Measurements from ENCODE around the gene STX8. TPM values are rescaled to one million over a fixed set of nuclear protein-coding genes. Genes with fewer than 3 reads are reported as not detected.
"Not testable (repeated sequence)": the region's sequence is repeated elsewhere in the genome, so short reads cannot be mapped to it uniquely, and the experiment has no call there.

Gene STX8
- polyA plus RNA-seq, 4 donors, result 60.9 to 75.6 (median 68.2) TPM

- not testable (repeated sequence) for DNase-seq (ENCODE audit: low read depth in 4 of 4, low spot score in 3 of 4)
Measured at GRCh38 chr17:9447298-9447697, 128.3 kb downstream of the STX8 start.

GRCh38 chr17:9446528-9446927, 129.1 kb downstream of the STX8 start:
- no peak for DNase-seq (ENCODE audit: low read depth in 4 of 4, low spot score in 3 of 4)

- no peak for DNase-seq (ENCODE audit: low read depth in 4 of 4, low spot score in 3 of 4)
Measured at GRCh38 chr17:9445424-9445823, 130.2 kb downstream of the STX8 start.

GRCh38 chr17:9444687-9445086, 130.9 kb downstream of the STX8 start:
- no peak for DNase-seq (ENCODE audit: low read depth in 4 of 4, low spot score in 3 of 4)

GRCh38 chr17:9443811-9444210, 131.8 kb downstream of the STX8 start:
- DNase-seq (ENCODE audit: low read depth in 4 of 4, low spot score in 3 of 4), result no peak

GRCh38 chr17:9439851-9440250, 135.8 kb downstream of the STX8 start:
- DNase-seq (ENCODE audit: low read depth in 4 of 4, low spot score in 3 of 4), result no peak

- no peak for DNase-seq (ENCODE audit: low read depth in 4 of 4, low spot score in 3 of 4)
Measured at GRCh38 chr17:9436630-9437029, 139.0 kb downstream of the STX8 start.

- DNase-seq (ENCODE audit: low read depth in 4 of 4, low spot score in 3 of 4), result no peak
Measured at GRCh38 chr17:9435165-9435564, 140.5 kb downstream of the STX8 start.

- no peak for DNase-seq (ENCODE audit: low read depth in 4 of 4, low spot score in 3 of 4)
Measured at GRCh38 chr17:9434642-9435057, 141.0 kb downstream of the STX8 start.

- no peak for DNase-seq (ENCODE audit: low read depth in 4 of 4, low spot score in 3 of 4)
Measured at GRCh38 chr17:9432934-9433421, 142.6 kb downstream of the STX8 start.

GRCh38 chr17:9432134-9432885, 143.3 kb downstream of the STX8 start:
- DNase-seq (ENCODE audit: low read depth in 4 of 4, low spot score in 3 of 4), result peak in 1 of 4 donors; percentile 31

GRCh38 chr17:9431620-9432019, 144.0 kb downstream of the STX8 start:
- no peak for DNase-seq (ENCODE audit: low read depth in 4 of 4, low spot score in 3 of 4)

- no peak for DNase-seq (ENCODE audit: low read depth in 4 of 4, low spot score in 3 of 4)
Measured at GRCh38 chr17:9427465-9428315, 147.9 kb downstream of the STX8 start.

- DNase-seq (ENCODE audit: low read depth in 4 of 4, low spot score in 3 of 4), result no peak
Measured at GRCh38 chr17:9424071-9424640, 151.5 kb downstream of the STX8 start.

- no peak for DNase-seq (ENCODE audit: low read depth in 4 of 4, low spot score in 3 of 4)
Measured at GRCh38 chr17:9421525-9421924, 154.1 kb downstream of the STX8 start.

- no peak for DNase-seq (ENCODE audit: low read depth in 4 of 4, low spot score in 3 of 4)
Measured at GRCh38 chr17:9419932-9420453, 155.6 kb downstream of the STX8 start.

- no peak for DNase-seq (ENCODE audit: low read depth in 4 of 4, low spot score in 3 of 4)
Measured at GRCh38 chr17:9414471-9414870, 161.1 kb downstream of the STX8 start.

GRCh38 chr17:9410737-9411136, 164.9 kb downstream of the STX8 start:
- DNase-seq (ENCODE audit: low read depth in 4 of 4, low spot score in 3 of 4), result no peak

GRCh38 chr17:9410301-9410700, 165.3 kb downstream of the STX8 start:
- DNase-seq (ENCODE audit: low read depth in 4 of 4, low spot score in 3 of 4), result no peak

GRCh38 chr17:9409878-9410277, 165.7 kb downstream of the STX8 start:
- DNase-seq (ENCODE audit: low read depth in 4 of 4, low spot score in 3 of 4), result no peak
